MV-4-11 (cell line): ENCODE measurements around the gene CLUH.
"Not testable (repeated sequence)": the region's sequence is repeated elsewhere in the genome, so short reads cannot be mapped to it uniquely, and the experiment has no call there.

Experiments used
- DNase-seq: peaks from one replicate; lab custom pipeline; 2025; lab: John Stamatoyannopoulos, UW

CLUH gene

GRCh38 chr17:2687074-2687418 is 24.5 kb downstream of the CLUH start:
- DNase-seq = no peak

GRCh38 chr17:2685696-2686095 is 25.9 kb downstream of the CLUH start:
- DNase-seq = no peak

- no peak for DNase-seq
These were observed 27.0 kb downstream of the CLUH start for GRCh38 chr17:2684549-2684948.

GRCh38 chr17:2683912-2684311 is 27.7 kb downstream of the CLUH start:
- no peak for DNase-seq

GRCh38 chr17:2682176-2682938 is 29.2 kb downstream of the CLUH start:
- DNase-seq = no peak

- DNase-seq = no peak
These were observed 29.9 kb downstream of the CLUH start for GRCh38 chr17:2681650-2682049.

- no peak for DNase-seq
These were observed 30.6 kb downstream of the CLUH start for GRCh38 chr17:2680961-2681360.

GRCh38 chr17:2679247-2679646 is 32.3 kb downstream of the CLUH start:
- DNase-seq = not testable (repeated sequence)

GRCh38 chr17:2672026-2672425 is 39.5 kb downstream of the CLUH start:
- DNase-seq = no peak

GRCh38 chr17:2660410-2660809 is 51.2 kb downstream of the CLUH start:
- DNase-seq = not testable (repeated sequence)

- DNase-seq = peak; percentile 30
These were observed 52.2 kb downstream of the CLUH start for GRCh38 chr17:2659337-2659736.

- no peak for DNase-seq
These were observed 55.3 kb downstream of the CLUH start for GRCh38 chr17:2656283-2656682.

GRCh38 chr17:2655546-2655945 is 56.0 kb downstream of the CLUH start:
- no peak for DNase-seq

GRCh38 chr17:2652911-2653310 is 58.7 kb downstream of the CLUH start:
- DNase-seq = not testable (repeated sequence)

GRCh38 chr17:2649191-2649590 is 62.4 kb downstream of the CLUH start:
- no peak for DNase-seq

- DNase-seq = no peak
These were observed 63.6 kb downstream of the CLUH start for GRCh38 chr17:2647957-2648356.

GRCh38 chr17:2644971-2645370 is 66.6 kb downstream of the CLUH start:
- DNase-seq = no peak
